Suppressor macrophage treated with lipopolysaccharide for 4 hours (primary cell): Measurements from ENCODE around the gene CYBRD1.
A peak's percentile ranks its signal among the peaks of the same experiment; 100 is the strongest.

Source experiments
- DNase-seq: peaks from one replicate; pipeline ENCODE4 v3.0.0-alpha.2; 2020

CYBRD1 gene

GRCh38 chr2:171557363-171557762 lies 35.1 kb downstream of the CYBRD1 start:
- no peak for DNase-seq

- no peak for DNase-seq
Measured at GRCh38 chr2:171563301-171563700, 41.0 kb downstream of the CYBRD1 start.

- no peak for DNase-seq
Measured at GRCh38 chr2:171564463-171564862, 42.2 kb downstream of the CYBRD1 start.

- DNase-seq: no peak
Measured at GRCh38 chr2:171566057-171566456, 43.8 kb downstream of the CYBRD1 start.

GRCh38 chr2:171566753-171567152 lies 44.5 kb downstream of the CYBRD1 start:
- no peak for DNase-seq

- DNase-seq: no peak
Measured at GRCh38 chr2:171568089-171568488, 45.8 kb downstream of the CYBRD1 start.

GRCh38 chr2:171571721-171572120 lies 49.4 kb downstream of the CYBRD1 start:
- DNase-seq: no peak

- peak; percentile 87 for DNase-seq
Measured at GRCh38 chr2:171574149-171574795, 52.0 kb downstream of the CYBRD1 start.

- DNase-seq: no peak
Measured at GRCh38 chr2:171575606-171576005, 53.3 kb downstream of the CYBRD1 start.

GRCh38 chr2:171578127-171578803 lies 56.0 kb downstream of the CYBRD1 start:
- DNase-seq: peak; percentile 4

- no peak for DNase-seq
Measured at GRCh38 chr2:171579481-171579880, 57.2 kb downstream of the CYBRD1 start.

- DNase-seq: no peak
Measured at GRCh38 chr2:171583566-171583965, 61.3 kb downstream of the CYBRD1 start.

GRCh38 chr2:171584001-171584400 lies 61.7 kb downstream of the CYBRD1 start:
- no peak for DNase-seq

GRCh38 chr2:171587132-171587531 lies 64.9 kb downstream of the CYBRD1 start:
- no peak for DNase-seq

GRCh38 chr2:171587567-171587966 lies 65.3 kb downstream of the CYBRD1 start:
- DNase-seq: no peak

- DNase-seq: no peak
Measured at GRCh38 chr2:171590116-171590515, 67.8 kb downstream of the CYBRD1 start.

GRCh38 chr2:171592036-171592555 lies 69.8 kb downstream of the CYBRD1 start:
- no peak for DNase-seq

GRCh38 chr2:171595456-171595855 lies 73.2 kb downstream of the CYBRD1 start:
- no peak for DNase-seq

- DNase-seq: no peak
Measured at GRCh38 chr2:171595896-171596295, 73.6 kb downstream of the CYBRD1 start.

GRCh38 chr2:171598713-171599319 lies 76.5 kb downstream of the CYBRD1 start:
- peak; percentile 68 for DNase-seq

- DNase-seq: no peak
Measured at GRCh38 chr2:171600126-171600525, 77.9 kb downstream of the CYBRD1 start.

GRCh38 chr2:171602352-171602751 lies 80.1 kb downstream of the CYBRD1 start:
- DNase-seq: no peak
